Kasumi-1 (cell line): ENCODE data around the gene AKAP13.

Source experiments
- DNase-seq, 2 experiments: peaks; one replicate each; lab custom pipeline; 2025; lab: John Stamatoyannopoulos, UW

The AKAP13 gene

GRCh38 chr15:85753261-85753660 lies 372.9 kb downstream of the AKAP13 start:
- DNase-seq: no peak

DNA sequence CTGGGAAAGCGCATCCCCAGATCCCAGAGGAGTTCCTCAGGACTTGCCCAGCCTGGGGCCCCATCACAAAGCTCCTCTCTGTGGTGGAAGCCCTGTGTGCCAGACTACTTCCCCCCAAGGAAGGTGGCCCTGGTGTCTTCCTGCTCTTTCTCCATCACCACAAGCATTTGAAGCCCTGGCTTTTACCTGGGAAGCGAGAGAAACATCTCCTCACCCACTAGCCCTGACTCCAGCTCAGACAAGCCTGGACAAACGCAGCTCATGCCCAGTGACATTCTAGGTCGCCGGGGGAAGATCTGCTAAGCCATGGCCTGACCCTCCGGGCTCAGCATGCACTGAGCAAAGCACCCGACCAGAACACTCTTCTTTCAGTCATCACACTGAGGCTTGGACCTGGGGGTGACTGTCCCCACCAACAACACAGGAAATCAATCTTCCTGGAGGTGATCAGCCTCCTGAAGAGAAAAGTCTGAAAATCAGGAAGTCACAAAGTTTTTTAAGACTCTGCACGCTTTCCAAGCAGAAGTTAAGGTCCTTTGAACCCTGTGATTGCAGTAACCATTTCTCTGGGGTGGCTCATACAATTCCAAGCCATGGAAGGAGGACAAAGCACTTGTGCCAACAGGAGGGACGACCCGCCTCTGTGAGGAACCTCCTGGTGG lies 373.5 kb downstream of the AKAP13 start:
- peak in 1 of 2 experiments; percentile 9 for DNase-seq

GRCh38 chr15:85754989-85755388 lies 374.6 kb downstream of the AKAP13 start:
- DNase-seq: no peak

GRCh38 chr15:85755471-85755870 lies 375.1 kb downstream of the AKAP13 start:
- no peak for DNase-seq

DNA sequence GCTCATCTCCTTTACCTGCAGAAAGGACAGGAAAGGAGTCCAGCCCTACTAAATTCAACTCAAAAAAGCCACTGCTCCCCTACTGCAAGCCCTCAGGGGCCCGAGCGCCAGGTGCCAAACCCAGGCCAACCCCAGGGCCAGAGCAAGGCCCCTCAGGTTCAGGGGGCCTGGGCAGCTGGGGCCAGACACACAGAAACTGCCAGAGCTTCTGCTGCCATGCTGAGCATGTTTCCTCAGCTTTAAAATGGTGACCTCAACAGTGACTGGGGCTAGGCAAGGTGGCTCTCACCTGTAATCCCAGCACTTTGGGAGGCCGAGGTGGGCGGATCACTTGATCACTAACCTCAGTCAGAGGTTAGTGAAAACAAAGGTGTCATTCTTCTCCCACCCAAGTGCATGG lies 375.5 kb downstream of the AKAP13 start:
- DNase-seq: no peak

- DNase-seq: no peak
These were observed 376.1 kb downstream of the AKAP13 start for GRCh38 chr15:85756411-85757072.

GRCh38 chr15:85757073-85757938 lies 376.9 kb downstream of the AKAP13 start:
- no peak for DNase-seq

- DNase-seq: no peak
These were observed 377.7 kb downstream of the AKAP13 start for GRCh38 chr15:85757939-85758654.

DNA sequence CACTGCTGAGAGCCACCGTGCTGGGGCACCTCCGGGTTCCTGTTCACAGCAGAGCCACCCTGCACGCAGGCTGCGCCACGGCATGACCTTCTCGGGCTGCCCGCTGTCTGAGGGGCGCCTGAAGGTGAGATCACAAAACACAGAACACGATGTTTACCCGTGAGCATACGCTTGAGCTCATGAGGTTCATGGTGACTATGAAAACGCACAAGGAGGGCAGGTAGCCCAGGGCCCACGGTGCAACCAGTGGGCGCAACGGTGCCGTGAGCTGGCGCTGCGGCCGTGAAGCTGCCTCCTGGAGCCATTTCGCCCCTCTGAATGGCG lies 378.2 kb downstream of the AKAP13 start:
- no peak for DNase-seq

- no peak for DNase-seq
These were observed 379.0 kb downstream of the AKAP13 start for GRCh38 chr15:85759376-85759775.

- DNase-seq: no peak
These were observed 379.6 kb downstream of the AKAP13 start for GRCh38 chr15:85760049-85760448.

DNA sequence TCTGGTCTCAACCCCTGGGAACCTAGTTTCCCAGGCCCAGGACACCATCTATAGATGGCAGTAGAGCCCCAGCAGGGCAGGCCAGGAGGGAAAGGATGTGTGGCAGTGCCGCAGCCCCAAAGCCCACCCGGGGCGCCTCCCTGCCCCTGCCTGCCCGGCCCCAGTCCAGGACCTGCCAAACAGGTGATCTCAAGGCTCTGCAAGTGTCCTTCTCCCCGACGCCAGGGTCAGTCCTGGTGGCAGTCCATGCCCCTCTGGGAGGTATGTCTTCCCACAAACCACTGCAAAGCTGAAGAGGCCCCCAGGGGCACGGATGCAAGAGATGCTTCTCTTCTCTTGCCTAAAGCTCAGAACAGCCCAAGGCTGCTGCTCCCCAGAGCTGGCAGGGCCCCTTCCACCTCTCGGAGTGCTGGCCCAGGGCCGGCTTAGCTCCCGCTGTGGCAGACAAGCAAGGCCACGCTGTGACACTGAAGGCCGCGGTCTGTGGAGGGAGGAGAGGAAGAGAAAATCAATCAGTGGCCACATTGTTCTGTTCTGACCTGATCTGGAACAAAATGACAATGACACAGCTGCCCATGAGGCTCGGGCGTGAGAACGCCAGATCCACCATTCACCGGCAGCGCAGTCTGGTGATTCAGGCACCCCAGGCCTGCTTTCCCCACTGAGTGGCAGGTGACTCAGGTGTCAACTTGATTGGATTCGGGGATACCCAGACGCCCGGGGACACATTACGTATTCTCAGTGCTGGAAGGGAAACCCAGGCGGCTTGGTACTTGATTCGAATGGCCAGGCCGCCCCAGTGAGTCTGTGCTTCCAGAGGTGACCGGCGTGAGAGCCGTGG lies 380.3 kb downstream of the AKAP13 start:
- DNase-seq: no peak

- DNase-seq: no peak
These were observed 381.2 kb downstream of the AKAP13 start for GRCh38 chr15:85761635-85762034.

- no peak for DNase-seq
These were observed 381.8 kb downstream of the AKAP13 start for GRCh38 chr15:85762039-85762755.

DNA sequence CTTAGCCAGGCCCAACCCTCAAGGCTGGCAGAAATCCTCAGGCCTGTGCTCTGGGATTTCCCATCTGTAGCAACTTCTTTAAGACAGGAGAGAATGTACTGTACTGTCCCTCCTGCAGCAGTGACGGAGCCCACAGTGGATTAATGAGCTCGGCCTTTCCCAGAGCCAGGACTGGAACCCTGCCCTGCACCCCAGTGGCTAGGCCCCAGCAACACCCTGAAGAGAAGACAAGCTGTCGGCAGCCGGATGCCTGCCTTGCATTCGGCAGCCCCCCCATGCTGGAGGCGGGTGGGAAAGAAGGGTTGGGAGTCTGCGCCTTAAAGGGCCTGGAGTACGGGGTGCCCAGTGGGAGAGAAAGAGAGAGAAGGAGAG lies 382.3 kb downstream of the AKAP13 start:
- DNase-seq: no peak

DNA sequence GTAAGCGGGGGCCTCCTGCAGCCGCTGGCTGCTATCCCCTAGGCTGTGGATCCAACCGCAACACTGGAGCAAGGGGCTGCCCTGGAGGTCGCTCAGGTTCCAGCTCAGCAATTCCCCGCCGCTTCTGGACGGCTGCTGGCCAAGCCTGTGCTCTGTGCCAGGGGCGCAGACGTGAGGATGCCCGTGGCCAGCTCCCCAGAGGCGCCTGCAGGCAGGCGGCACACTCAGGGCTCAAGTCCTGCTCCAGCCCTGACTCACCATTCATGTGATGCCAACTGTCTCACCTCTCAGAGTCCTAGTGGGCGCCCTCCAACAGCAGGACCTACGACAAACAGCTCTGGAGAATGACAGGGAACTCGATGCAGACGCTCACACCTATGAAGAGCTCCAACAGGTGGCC lies 382.8 kb downstream of the AKAP13 start:
- no peak for DNase-seq

DNA sequence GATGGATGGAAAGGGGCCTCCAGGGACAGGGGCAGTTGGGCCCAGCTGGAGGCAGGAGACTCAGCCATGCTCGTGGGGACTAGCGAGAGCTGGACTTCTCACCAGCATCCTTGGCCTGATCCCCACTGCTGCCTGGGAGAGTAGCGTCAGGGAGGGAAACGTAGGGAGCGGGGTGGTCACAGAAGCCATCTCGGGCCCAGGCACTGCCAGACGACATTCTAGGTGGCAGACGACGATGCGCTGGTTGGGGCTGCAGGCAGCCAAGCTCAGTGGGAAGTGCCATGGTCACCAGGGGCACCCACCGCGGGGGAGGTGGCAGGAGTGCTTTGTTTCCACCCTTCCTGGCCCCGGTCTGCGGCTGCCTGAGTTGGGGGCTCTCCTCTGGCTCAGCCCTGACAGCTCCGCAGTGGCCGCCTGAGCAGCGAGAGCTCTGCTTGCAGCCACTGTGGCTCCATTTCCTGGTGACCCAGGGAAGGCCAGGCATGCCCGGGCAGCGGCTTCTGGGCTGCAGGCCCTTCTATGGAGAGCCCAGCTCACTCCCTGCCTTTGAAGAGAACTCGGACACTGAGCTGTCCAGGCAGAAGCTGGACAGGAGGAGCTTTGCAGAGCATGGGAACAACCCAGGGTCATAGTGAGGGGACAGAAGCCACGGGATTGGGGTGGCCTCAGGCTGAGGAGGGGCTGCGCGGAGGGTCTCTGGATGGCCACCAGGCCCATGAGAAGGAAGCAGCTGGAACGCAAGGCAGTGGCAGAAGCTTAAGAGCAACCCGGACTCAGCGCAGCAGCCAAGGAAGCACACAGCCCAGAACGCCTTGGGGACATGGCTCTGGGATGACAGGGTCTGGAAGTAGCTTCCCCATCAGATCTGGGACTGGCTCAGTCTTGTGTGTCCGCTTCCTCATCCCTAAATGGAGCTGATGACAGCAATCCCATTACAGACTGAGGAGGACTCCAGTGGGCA lies 383.6 kb downstream of the AKAP13 start:
- DNase-seq: no peak

DNA sequence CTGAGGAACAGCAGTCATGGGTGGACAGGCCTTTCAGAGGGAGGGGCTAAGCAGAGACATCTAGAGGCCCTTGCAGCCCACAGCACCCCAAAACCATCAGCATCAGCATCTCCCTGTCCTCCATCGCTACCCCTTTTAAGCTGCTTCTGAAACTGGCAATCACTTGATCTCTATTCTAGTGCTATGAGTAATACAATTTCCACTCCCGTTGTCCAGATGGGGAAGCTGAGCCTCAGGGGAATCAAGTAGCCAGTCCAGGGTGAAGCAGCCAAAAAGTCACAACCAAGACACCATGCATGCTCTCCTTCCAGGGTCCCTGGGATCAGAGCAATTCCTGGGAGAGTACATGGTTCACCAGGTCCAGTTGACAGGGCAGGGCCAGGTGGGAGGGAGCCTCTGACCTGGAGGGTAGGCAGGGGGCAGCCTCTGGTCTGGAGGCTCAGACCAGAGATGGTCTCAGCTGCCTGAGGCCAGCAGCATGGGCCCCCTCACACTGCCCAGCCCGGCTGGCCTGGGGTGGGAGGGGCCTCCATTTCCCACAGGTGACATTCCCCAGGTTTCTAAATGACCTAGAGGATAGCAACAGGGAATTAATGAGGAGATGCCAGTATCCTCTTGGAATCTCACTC lies 384.4 kb downstream of the AKAP13 start:
- no peak for DNase-seq
